ENCODE results near the gene RAB11FIP5. TPM values are rescaled to one million over a fixed set of nuclear protein-coding genes. Genes with fewer than 3 reads are reported as not detected.

The RAB11FIP5 gene
- total and polyA plus RNA-seq, 10 of the 15 experiments (the other 5 are each of a cell fraction or from before 2014, with no cell fraction given), result 0.03 to 0.20 (median 0.06) TPM; not detected in 6

DNA sequence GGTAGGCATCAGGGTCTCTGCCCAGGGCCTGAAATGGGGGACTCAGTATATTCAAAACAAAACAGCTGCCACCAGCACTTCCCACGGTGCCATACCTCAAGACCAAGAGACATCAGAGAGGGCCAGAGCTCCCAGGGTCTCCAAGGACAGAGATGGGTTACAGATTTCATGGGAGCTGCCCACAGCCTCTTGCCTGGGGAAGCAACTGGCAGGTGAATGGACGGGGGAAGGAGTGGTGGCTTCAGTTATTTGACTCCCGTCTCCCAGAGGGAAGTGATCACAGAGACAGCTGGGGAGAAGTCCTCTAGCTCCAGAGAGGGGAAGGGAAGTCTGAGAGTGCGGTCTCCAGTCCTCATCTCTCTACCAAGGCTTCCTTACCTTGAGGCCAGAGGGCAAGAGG is 25.4 kb downstream of the RAB11FIP5 start:
- ChIA-PET CTCF (interaction anchor here (1.0 to 4.0 kb wide), 5 partner anchors 9 to 125 kb away, joined by 3 to 30 read pairs (median 6); no protein-coding TSS in a partner anchor), POLR2A (no interaction called here), RAD21 (ENCODE audit: unreplicated experiment) (interaction anchor here (0.6 to 3.2 kb wide), 3 partner anchors 76 to 125 kb away, joined by 3 to 19 read pairs (median 5); no protein-coding TSS in a partner anchor), SMC1A (ENCODE audit: uncharacterized antibody, unreplicated experiment) (no interaction called here)
- intact Hi-C loops (cut with micrococcal nuclease; ENCODE audit: unreplicated experiment), result no loop called here
- BruUV-seq (replicated peaks), result no TSS peak
- H3K4me3 ChIP-seq, result no peak overlapping the region
- ATAC-seq (no peak), DNase-seq (ENCODE audit: low read depth, low spot score) (no peak), FAIRE-seq (no peak)
- 14% methylated on average over 4 of the region's 4 CpGs for WGBS (ENCODE audit: insufficient coverage, insufficient replicate concordance, low lambda C conversion rate, missing lambda C conversion rate)
- H3K27ac ChIP-seq (ENCODE audit: control insufficient read depth, insufficient read depth), result no peak overlapping the region
- no peak overlapping the region for H3K4me2 ChIP-seq (ENCODE audit: control insufficient read depth, insufficient read depth)
- H2AFZ ChIP-seq (ENCODE audit: control insufficient read depth, low read depth, low read length), result no peak overlapping the region
- H3K36me3 ChIP-seq (ENCODE audit: control insufficient read depth in 2 of 2, insufficient read depth in 2 of 2, low read length in 1 of 2), result no peaks in the 10 kb centered on the region
- H3K9me3 ChIP-seq (replicated peaks; ENCODE audit: control insufficient read depth, insufficient read depth, low read length), result no peaks in the 10 kb centered on the region
- H4K20me1 ChIP-seq (ENCODE audit: control insufficient read depth, insufficient read depth), result no peaks in the 10 kb centered on the region; the same call in 1 of the 2 replicates
- no peak overlapping the region for H3K9ac ChIP-seq (ENCODE audit: control insufficient read depth, insufficient read depth, low read length)
- TF ChIP-seq MYC (IDR thresholded peaks at IDR 0.05; ENCODE audit: insufficient read depth, insufficient read length, insufficient replicate concordance, low read length, severe bottlenecking) (no peak), NR2C2 (IDR thresholded peaks at IDR 0.05; ENCODE audit: borderline replicate concordance, control insufficient read depth, insufficient read length, low read depth) (no peak), WRNIP1 (IDR thresholded peaks at IDR 0.05; ENCODE audit: borderline replicate concordance, low read depth, low read length) (no peak), JUND (IDR thresholded peaks at IDR 0.05; ENCODE audit: low read depth, low read length) (no peak), TCF3 (IDR thresholded peaks at IDR 0.05; ENCODE audit: borderline replicate concordance, insufficient read depth, low read depth, low read length) (no peak), EGR1 (IDR thresholded peaks at IDR 0.05; ENCODE audit: borderline replicate concordance in 1 of 2, low read depth in 2 of 2, low read length in 2 of 2) (no peak), SMC3 (IDR thresholded peaks at IDR 0.05; ENCODE audit: borderline replicate concordance, low read length) (no peak), SREBF1 (IDR thresholded peaks at IDR 0.05; ENCODE audit: low read length) (no peak), NFYA (IDR thresholded peaks at IDR 0.05; ENCODE audit: borderline replicate concordance, low read depth, low read length) (no peak), SPI1 (IDR thresholded peaks at IDR 0.05; ENCODE audit: borderline replicate concordance, insufficient read depth, low read depth, low read length) (no peak), RBBP5 (conservative IDR thresholded peaks at IDR 0.05) (no peak), SMAD1 (IDR thresholded peaks at IDR 0.05; ENCODE audit: low read depth, partially characterized antibody) (no peak)
- TF ChIP-seq, protein P1, sequence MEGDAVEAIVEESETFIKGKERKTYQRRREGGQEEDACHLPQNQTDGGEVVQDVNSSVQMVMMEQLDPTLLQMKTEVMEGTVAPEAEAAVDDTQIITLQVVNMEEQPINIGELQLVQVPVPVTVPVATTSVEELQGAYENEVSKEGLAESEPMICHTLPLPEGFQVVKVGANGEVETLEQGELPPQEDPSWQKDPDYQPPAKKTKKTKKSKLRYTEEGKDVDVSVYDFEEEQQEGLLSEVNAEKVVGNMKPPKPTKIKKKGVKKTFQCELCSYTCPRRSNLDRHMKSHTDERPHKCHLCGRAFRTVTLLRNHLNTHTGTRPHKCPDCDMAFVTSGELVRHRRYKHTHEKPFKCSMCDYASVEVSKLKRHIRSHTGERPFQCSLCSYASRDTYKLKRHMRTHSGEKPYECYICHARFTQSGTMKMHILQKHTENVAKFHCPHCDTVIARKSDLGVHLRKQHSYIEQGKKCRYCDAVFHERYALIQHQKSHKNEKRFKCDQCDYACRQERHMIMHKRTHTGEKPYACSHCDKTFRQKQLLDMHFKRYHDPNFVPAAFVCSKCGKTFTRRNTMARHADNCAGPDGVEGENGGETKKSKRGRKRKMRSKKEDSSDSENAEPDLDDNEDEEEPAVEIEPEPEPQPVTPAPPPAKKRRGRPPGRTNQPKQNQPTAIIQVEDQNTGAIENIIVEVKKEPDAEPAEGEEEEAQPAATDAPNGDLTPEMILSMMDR (IDR thresholded peaks at IDR 0.05 in 2 of 3, conservative IDR thresholded peaks at IDR 0.05 in 1 of 3; ENCODE audit: control insufficient read depth in 2 of 3, extremely low read depth in 1 of 3, insufficient read depth in 1 of 3, low read depth in 3 of 3, low read length in 3 of 3), result no peak
- H3K79me2 ChIP-seq (ENCODE audit: control insufficient read depth, insufficient read depth, low read length), result no peaks in the 10 kb centered on the region
- H3K4me1 ChIP-seq (ENCODE audit: control insufficient read depth, insufficient read depth, low read length), result no peaks in the 10 kb centered on the region; the same call in 1 of the 2 replicates
- in situ Hi-C loops (cut with MboI), result loop anchor here (5.0 kb wide), 1 partner anchor 75 kb away; no protein-coding TSS in a partner anchor
- peaks cover 0 to 1% of the 10 kb centered on the region in 2 experiments; a peak in 2 of 4 replicates for H3K27me3 ChIP-seq (replicated peaks in 1 of 2; ENCODE audit: control insufficient read depth in 2 of 2, insufficient read depth in 2 of 2, low read length in 1 of 2)
